ENCODE results near the gene MTSS2.

DNA sequence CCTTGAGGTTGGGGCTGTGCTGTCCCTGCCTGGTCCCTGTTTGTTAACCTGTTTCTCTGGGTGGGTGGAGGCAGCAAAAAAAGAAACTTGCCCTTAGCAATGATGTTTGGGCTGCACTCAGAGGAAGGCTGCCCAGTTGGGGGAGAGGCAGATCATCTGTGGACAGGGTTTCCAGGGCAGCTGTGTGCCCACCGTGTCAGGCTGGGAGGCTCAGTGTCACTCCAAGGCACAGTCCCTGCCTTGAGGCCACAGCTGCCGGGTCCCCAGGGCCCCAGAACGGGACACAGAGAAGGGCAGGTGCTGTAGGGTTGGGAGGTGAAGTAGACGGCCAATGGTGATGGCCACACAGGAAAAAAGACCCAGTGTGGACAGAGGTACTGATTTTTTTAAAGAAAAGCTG is 35.6 kb downstream of the MTSS2 start:
- TF ChIP-seq, protein P1, sequence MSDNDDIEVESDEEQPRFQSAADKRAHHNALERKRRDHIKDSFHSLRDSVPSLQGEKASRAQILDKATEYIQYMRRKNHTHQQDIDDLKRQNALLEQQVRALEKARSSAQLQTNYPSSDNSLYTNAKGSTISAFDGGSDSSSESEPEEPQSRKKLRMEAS (IDR thresholded peaks at IDR 0.05; ENCODE audit: low read depth, low read length): no peak
- TF ChIP-seq, protein P2, sequence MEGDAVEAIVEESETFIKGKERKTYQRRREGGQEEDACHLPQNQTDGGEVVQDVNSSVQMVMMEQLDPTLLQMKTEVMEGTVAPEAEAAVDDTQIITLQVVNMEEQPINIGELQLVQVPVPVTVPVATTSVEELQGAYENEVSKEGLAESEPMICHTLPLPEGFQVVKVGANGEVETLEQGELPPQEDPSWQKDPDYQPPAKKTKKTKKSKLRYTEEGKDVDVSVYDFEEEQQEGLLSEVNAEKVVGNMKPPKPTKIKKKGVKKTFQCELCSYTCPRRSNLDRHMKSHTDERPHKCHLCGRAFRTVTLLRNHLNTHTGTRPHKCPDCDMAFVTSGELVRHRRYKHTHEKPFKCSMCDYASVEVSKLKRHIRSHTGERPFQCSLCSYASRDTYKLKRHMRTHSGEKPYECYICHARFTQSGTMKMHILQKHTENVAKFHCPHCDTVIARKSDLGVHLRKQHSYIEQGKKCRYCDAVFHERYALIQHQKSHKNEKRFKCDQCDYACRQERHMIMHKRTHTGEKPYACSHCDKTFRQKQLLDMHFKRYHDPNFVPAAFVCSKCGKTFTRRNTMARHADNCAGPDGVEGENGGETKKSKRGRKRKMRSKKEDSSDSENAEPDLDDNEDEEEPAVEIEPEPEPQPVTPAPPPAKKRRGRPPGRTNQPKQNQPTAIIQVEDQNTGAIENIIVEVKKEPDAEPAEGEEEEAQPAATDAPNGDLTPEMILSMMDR (IDR thresholded peaks at IDR 0.05; ENCODE audit: low read depth, low read length): no peak
- TF ChIP-seq POLR2A (IDR thresholded peaks at IDR 0.05; ENCODE audit: extremely low read depth, insufficient read length) (no peak), MYC (IDR thresholded peaks at IDR 0.05; ENCODE audit: low read depth, low read length) (no peak)
